Colonic mucosa (tissue), 4 donors: ENCODE data around the gene SUGCT. TPM values are rescaled to one million over a fixed set of nuclear protein-coding genes. Genes with fewer than 3 reads are reported as not detected.

Experiments
- DNase-seq: peaks from one replicate; pipeline ENCODE4 v3.0.0-alpha.2; 2020
- H3K27ac ChIP-seq: fragments of 200-600 bp; one replicate; pipeline ENCODE4 v1.8.0; 2021
- H3K27me3 ChIP-seq: fragments of 200-600 bp; one replicate; pipeline ENCODE4 v1.8.0; 2021
- H3K36me3 ChIP-seq: fragments of 200-600 bp; one replicate; pipeline ENCODE4 v1.8.0; 2021
- H3K4me1 ChIP-seq: fragments of 200-600 bp; one replicate; pipeline ENCODE4 v1.8.0; 2021; ENCODE audit warnings: mild to moderate bottlenecking
- H3K4me3 ChIP-seq: fragments of 200-600 bp; one replicate; pipeline ENCODE4 v1.8.0; 2021
- H3K9ac ChIP-seq, 2 donors: one replicate each; pipeline ENCODE4 v1.7.0; 2013; ENCODE audit warnings: control low read depth in 2 of 2, low read depth in 2 of 2, low read length in 2 of 2
- H3K9me3 ChIP-seq: fragments of 200-600 bp; one replicate; pipeline ENCODE4 v1.8.0; 2021
- CTCF ChIP-seq: fragments of 200-600 bp; IDR thresholded peaks from one replicate; pipeline ENCODE4 v1.8.0; 2022; ENCODE audit warnings: antibody characterized with exemption, mild to moderate bottlenecking
- intact Hi-C: fragments of 100-400 bp; cut with DNase I; formaldehyde crosslinking; loops from one replicate; pipeline ENCODE4 v1.14.1; 2022
- total RNA-seq, 2 donors: library from RNA; stranded (reverse); fragmentation: NEBNext Ultra II Directional in 1 of 2; extraction: Animal tissue kit (Norgen Biotek cat#: 25700) in 1 of 2; gene quantifications; one replicate each; pipeline ENCODE4 v1.2.1, GENCODE V29; 2021
- donor health status: healthy.
- donor health status: DM: no; HTN: no; CAD: no.
- donor health status: DM: no; HTN: no; CAD: no.

Gene SUGCT
- total RNA-seq, 2 donors from 2014 or later = 3.6 to 15.1 TPM

GRCh38 chr7:40876601-40877000, 741.8 kb downstream of the SUGCT start:
- Histone ChIP-seq H3K9ac (no peak overlapping the region), H3K36me3 (no peaks in the 10 kb centered on the region), H3K9me3 (no peaks in the 10 kb centered on the region), H3K27me3 (no peaks in the 10 kb centered on the region), H3K27ac (no peak overlapping the region), H3K4me3 (no peak overlapping the region), H3K4me1 (peaks cover 1% of the 10 kb centered on the region)
- intact Hi-C loops = no loop called here
- no peak for TF ChIP-seq CTCF
- no peak for DNase-seq

- intact Hi-C loops = no loop called here
These were observed 745.2 kb downstream of the SUGCT start for GRCh38 chr7:40879941-40880543.

GRCh38 chr7:40880581-40880980, 745.8 kb downstream of the SUGCT start:
- TF ChIP-seq CTCF = no peak
- intact Hi-C loops = no loop called here
- no peak overlapping the region for H3K4me3 ChIP-seq

More at GRCh38 chr7:40879941-40880543, 745.2 kb downstream of the SUGCT start:
- Histone ChIP-seq H3K9me3 (no peaks in the 10 kb centered on the region), H3K27ac (peak overlapping the region; percentile 11), H3K27me3 (no peaks in the 10 kb centered on the region), H3K4me1 (peaks cover 6% of the 10 kb centered on the region), H3K9ac (no peak overlapping the region), H3K4me3 (no peak overlapping the region), H3K36me3 (no peaks in the 10 kb centered on the region)
- TF ChIP-seq CTCF = no peak
- no peak for DNase-seq

GRCh38 chr7:40881405-40881926, 746.7 kb downstream of the SUGCT start:
- Histone ChIP-seq H3K36me3 (no peaks in the 10 kb centered on the region), H3K9me3 (no peaks in the 10 kb centered on the region), H3K9ac (no peak overlapping the region), H3K4me1 (peaks cover 6% of the 10 kb centered on the region), H3K4me3 (no peak overlapping the region), H3K27me3 (no peaks in the 10 kb centered on the region), H3K27ac (peak overlapping the region; percentile 13)
- peak; percentile 23 for DNase-seq
- no peak for TF ChIP-seq CTCF
- intact Hi-C loops = no loop called here

More at GRCh38 chr7:40880581-40880980, 745.8 kb downstream of the SUGCT start:
- H3K9me3 ChIP-seq = no peaks in the 10 kb centered on the region
- H3K36me3 ChIP-seq = no peaks in the 10 kb centered on the region
- DNase-seq = no peak
- H3K9ac ChIP-seq = no peak overlapping the region
- no peaks in the 10 kb centered on the region for H3K27me3 ChIP-seq
- no peak overlapping the region for H3K27ac ChIP-seq
- peaks cover 6% of the 10 kb centered on the region for H3K4me1 ChIP-seq

- Histone ChIP-seq H3K27me3 (no peaks in the 10 kb centered on the region), H3K9ac (no peak overlapping the region), H3K4me1 (peaks cover 6% of the 10 kb centered on the region), H3K27ac (peak overlapping the region; percentile 13), H3K36me3 (no peaks in the 10 kb centered on the region), H3K4me3 (no peak overlapping the region), H3K9me3 (no peaks in the 10 kb centered on the region)
- intact Hi-C loops = no loop called here
- no peak for DNase-seq
- no peak for TF ChIP-seq CTCF
These were observed 747.4 kb downstream of the SUGCT start for GRCh38 chr7:40882071-40882658.
